ENCODE data around the gene MCC.

MCC gene

GRCh38 chr5:112977440-112977861 lies 510.8 kb downstream of the MCC start:
- no peak for DNase-seq (ENCODE audit: low read depth in 2 of 2)

- DNase-seq (ENCODE audit: low read depth in 2 of 2), result peak; percentile 87 to 88
Observed at GRCh38 chr5:112976432-112977309, 511.6 kb downstream of the MCC start, which contains the start of gene DCP2. TSS of gene DCP2 (plus strand) at chr5:112976798. CDS start at chr5:112976934, 136 bp downstream.

DNA sequence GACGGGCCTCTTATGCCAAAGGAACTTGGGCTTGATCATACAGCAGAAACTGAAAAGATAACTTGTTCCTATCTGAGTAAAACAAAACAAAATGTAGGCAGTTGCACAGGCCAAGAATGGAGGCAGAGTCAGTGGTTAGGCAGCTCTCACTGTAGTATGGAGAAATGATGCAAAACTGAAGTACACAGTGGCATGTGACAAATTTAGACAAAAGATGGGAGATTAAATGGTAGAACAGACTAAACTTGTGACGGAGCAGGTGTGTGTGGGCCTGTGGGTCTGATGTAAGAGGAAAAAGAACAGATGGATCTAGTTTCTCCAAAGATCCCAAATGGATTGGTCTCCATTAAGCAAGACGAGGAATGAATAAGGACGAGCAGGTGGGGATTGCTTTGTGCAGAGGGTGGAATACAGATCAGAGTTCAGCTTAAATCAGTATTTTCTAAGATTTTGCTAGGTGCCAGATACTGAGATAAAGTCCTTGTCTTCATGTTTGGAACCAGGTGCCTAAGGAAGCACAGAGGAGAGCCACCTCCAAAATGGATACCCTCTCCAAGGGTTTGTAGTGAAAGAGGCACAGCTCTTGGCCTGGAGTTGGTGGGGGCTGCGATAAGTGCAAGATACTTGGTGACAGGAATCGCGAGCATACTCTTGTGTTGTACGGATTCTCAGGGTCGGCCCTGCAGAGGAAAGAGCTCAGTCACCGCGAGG lies 512.4 kb downstream of the MCC start:
- DNase-seq (ENCODE audit: low read depth in 2 of 2), result no peak

DNA sequence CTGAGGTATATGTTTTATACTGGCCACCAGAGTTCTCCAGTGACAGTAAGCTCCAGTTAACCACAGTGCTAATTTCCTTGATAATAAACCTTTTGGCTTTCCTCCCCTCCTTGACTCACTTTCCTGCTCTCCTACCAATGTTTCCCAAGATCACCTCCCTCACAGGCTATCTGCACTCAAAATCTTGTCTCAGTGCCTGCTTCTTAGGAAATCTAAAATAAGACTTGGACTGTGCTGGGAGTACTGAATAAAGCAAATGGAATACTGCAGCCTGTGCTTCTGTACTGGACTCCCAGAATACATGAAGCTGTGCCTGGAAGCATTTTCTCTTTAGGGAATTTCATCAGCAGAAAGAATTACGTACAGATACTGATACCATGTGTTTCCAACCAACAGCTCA lies 513.4 kb downstream of the MCC start:
- no peak for DNase-seq (ENCODE audit: low read depth in 2 of 2)

DNA sequence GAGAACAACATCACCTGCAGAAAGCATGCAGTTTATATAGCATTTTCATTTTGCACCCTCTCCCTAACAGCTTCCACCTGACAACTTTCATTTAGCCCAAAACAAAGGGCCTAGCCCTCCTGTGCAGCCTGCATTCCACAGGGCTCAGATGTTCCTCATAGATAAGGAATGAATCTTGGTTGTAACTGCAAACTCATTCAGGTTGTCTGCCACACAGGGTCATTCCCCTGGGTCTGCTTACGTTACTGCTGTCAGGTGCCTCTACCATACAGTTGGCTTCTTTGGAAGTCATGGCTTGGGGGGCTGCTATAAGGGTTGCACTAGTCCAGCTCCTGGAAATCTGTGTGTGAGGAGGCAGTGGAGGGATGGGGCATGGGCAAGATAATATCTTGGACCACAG lies 514.3 kb downstream of the MCC start:
- no peak for DNase-seq (ENCODE audit: low read depth in 2 of 2)

DNA sequence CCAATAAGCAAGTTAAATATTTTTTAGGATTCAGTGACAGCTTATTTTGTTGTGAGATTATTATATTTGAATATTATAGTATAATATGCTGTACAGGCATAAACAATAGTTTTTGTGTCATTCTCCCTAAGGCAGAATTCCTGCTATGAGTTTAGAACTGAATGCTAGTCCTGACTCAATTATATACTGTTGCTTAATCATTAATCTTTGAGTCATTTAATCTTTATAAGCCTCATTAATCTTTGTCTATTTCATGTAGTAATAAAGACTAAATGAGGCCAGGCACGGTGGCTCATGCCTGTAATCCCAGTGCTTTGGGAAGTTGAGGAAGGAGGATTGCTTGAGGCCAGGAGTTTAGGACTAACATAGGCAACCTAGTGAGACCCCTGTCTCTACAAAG lies 515.2 kb downstream of the MCC start:
- no peak for DNase-seq (ENCODE audit: low read depth in 2 of 2)
